Measurements from ENCODE around the gene ATR.

DNA sequence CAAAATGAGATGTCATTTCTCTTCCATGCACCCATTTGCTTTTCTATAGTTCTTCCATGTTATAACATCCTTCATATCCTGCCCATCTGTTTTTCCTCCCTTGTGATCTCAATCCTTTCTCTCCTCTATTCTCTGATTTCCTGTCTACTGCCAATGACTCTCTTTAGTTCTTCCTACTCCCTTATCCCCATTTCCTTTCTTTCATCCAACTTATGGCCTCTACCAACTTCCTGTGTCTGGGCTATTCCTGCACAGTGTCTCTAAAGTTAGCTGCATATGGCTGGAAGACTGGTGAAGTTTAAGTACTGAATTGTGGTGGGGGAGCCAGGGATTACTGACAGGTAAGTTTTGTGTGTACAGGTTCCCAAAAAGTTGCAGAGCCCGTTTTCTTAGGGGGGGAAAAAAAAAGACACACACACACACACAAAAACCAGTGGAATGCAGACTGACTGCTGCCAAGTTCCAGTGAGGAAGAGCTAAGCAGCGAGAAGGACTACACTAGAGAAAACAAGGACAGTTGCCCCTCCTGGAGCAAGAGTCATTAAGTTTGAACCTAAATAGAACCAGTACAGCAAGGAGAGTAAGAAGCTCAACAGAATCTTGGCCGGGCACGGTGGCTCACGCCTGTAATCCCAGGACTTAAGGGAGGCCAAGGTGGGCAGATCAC is 159.5 kb downstream of the ATR start:
- TF ChIP-seq, protein P1, sequence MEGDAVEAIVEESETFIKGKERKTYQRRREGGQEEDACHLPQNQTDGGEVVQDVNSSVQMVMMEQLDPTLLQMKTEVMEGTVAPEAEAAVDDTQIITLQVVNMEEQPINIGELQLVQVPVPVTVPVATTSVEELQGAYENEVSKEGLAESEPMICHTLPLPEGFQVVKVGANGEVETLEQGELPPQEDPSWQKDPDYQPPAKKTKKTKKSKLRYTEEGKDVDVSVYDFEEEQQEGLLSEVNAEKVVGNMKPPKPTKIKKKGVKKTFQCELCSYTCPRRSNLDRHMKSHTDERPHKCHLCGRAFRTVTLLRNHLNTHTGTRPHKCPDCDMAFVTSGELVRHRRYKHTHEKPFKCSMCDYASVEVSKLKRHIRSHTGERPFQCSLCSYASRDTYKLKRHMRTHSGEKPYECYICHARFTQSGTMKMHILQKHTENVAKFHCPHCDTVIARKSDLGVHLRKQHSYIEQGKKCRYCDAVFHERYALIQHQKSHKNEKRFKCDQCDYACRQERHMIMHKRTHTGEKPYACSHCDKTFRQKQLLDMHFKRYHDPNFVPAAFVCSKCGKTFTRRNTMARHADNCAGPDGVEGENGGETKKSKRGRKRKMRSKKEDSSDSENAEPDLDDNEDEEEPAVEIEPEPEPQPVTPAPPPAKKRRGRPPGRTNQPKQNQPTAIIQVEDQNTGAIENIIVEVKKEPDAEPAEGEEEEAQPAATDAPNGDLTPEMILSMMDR (IDR thresholded peaks at IDR 0.05 in 2 of 3, conservative IDR thresholded peaks at IDR 0.05 in 1 of 3; ENCODE audit: control insufficient read depth in 2 of 3, extremely low read depth in 1 of 3, insufficient read depth in 1 of 3, low read depth in 3 of 3, low read length in 3 of 3), result no peak
- no peak for TF ChIP-seq MEF2A (IDR thresholded peaks at IDR 0.05; ENCODE audit: insufficient read depth, low read depth, low read length)
